ENCODE results near the gene MAB21L4.

MAB21L4 gene

GRCh38 chr2:240933048-240933965 is 37.4 kb upstream of the MAB21L4 start:
- no peak for TF ChIP-seq MYC (IDR thresholded peaks at IDR 0.05; ENCODE audit: low read depth, low read length)
- TF ChIP-seq POLR2A (IDR thresholded peaks at IDR 0.05; ENCODE audit: extremely low read depth, insufficient read length) = no peak
- TF ChIP-seq MAX (IDR thresholded peaks at IDR 0.05; ENCODE audit: low read depth, low read length) = no peak
- no peak for TF ChIP-seq CTCF (IDR thresholded peaks at IDR 0.05; ENCODE audit: low read depth, low read length)
- DNase-seq (ENCODE audit: low read depth) = no peak
- H3K4me3 ChIP-seq (ENCODE audit: low read depth, low read length) = no peak overlapping the region

DNA sequence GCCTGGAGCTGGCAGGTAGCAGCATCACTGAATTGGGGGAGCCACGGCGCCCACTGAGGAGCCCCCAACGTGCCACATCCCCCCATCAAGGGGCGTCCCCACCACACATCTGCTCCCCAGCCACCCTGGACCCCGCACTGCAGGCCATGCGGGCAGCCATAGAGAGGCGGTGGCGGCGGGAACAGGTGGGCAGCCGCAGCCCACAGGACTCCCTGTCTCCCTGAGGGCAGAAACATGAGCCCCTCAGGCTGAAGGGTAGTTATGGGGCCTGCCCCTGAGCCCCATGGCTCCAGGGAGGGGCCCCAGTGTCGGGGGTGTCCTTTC is 36.7 kb upstream of the MAB21L4 start:
- TF ChIP-seq MAX (IDR thresholded peaks at IDR 0.05; ENCODE audit: low read depth, low read length) (no peak), CTCF (IDR thresholded peaks at IDR 0.05; ENCODE audit: low read depth, low read length) (no peak), POLR2A (IDR thresholded peaks at IDR 0.05; ENCODE audit: extremely low read depth, insufficient read length) (no peak), MYC (IDR thresholded peaks at IDR 0.05; ENCODE audit: low read depth, low read length) (no peak)
- H3K4me3 ChIP-seq (ENCODE audit: low read depth, low read length) = no peak overlapping the region
- DNase-seq (ENCODE audit: low read depth) = no peak

- DNase-seq (ENCODE audit: low read depth) = no peak
These were observed 36.2 kb upstream of the MAB21L4 start for GRCh38 chr2:240932001-240932723.

GRCh38 chr2:240931319-240931949 is 35.5 kb upstream of the MAB21L4 start:
- DNase-seq (ENCODE audit: low read depth) = no peak
- no peak overlapping the region for H3K4me3 ChIP-seq (ENCODE audit: low read depth, low read length)
- TF ChIP-seq CTCF (IDR thresholded peaks at IDR 0.05; ENCODE audit: low read depth, low read length) (no peak), MAX (IDR thresholded peaks at IDR 0.05; ENCODE audit: low read depth, low read length) (no peak)

More at GRCh38 chr2:240932001-240932723, 36.2 kb upstream of the MAB21L4 start:
- no peak overlapping the region for H3K4me3 ChIP-seq (ENCODE audit: low read depth, low read length)
- TF ChIP-seq POLR2A (IDR thresholded peaks at IDR 0.05; ENCODE audit: extremely low read depth, insufficient read length) (no peak), CTCF (IDR thresholded peaks at IDR 0.05; ENCODE audit: low read depth, low read length) (no peak), MAX (IDR thresholded peaks at IDR 0.05; ENCODE audit: low read depth, low read length) (no peak), MYC (IDR thresholded peaks at IDR 0.05; ENCODE audit: low read depth, low read length) (no peak)

DNA sequence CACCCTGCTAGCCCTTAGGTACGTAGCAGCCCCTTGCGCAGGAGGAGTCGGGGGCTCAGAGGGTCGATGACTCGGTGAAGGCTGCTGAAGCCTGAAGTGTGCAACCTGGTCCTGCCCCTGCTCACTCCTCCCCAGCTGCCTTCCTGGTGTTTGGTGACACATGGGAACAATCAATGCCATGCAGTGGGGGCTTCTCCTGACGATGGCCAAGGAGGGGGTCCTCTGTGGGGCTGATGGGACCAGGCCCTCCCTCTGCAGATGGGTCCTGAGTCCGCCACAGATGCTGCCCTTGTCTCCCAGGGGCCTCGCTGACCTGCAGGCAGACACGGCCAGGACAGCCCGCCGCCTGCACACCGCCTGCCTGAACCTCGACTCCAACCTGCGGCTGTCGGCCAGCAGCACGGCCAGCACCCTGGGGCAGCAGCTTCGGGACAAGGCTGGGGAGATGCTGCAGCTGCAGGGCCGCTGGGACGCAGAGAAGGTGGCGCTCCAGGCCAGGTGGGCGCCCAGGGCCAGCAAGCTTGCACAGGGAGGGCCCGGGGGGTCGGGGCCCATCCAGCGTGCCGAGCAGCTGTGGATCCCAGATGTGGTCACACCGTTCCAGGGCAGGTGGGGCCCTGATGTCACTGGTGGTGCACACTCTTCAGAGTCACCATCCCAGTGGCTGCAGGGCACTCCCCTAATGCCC is 34.8 kb upstream of the MAB21L4 start:
- no peak overlapping the region for H3K4me3 ChIP-seq (ENCODE audit: low read depth, low read length)
- TF ChIP-seq CTCF (IDR thresholded peaks at IDR 0.05; ENCODE audit: low read depth, low read length) (no peak), POLR2A (IDR thresholded peaks at IDR 0.05; ENCODE audit: extremely low read depth, insufficient read length) (no peak), MYC (IDR thresholded peaks at IDR 0.05; ENCODE audit: low read depth, low read length) (no peak), MAX (IDR thresholded peaks at IDR 0.05; ENCODE audit: low read depth, low read length) (no peak)
- no peak for DNase-seq (ENCODE audit: low read depth)
